HG03108 (cell line): ENCODE data around the gene MEN1.

Experiments
- ATAC-seq: cut with Tn5 transposase; IDR thresholded peaks from one replicate; pipeline ENCODE4 v1.9.1; 2021; ENCODE audit warnings: moderate library complexity; ENCODE audit not compliant: unreplicated experiment

Gene MEN1

DNA sequence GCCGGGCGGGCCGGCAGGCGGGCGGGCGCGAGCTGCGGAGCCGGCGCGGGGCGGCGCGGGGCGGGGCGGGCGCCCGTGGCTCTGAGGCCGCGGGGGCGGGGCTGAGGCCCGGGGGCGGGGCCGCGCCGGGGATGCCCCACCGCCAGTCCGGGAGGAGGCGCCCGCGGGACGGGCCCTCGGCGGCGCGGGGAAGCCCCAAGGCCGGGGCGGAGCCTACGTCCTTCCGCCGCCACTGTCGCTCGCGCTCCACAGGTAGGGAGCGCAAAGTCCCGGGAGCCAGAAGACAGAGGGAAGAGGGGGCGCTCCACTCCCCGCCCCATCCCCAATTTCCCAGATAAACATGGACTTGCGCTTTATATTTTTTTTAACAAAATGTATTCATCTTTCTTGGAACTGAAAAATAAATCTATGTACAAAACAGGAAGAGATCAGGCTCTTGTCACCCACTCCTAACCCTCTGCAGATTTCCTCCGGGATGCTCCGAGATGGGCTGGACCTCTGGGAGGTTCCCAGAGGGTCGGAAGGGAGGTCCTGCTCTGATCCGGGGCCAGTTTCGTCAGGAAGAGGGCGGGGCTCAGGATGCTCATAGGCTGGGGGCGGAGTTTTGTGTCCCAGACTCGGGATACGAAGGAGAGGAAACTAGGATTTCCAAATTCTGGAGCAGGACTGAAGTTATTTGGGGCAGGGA is 7.0 kb downstream of the MEN1 start, which contains the start of gene MAP4K2:
Gene MAP4K2, minus strand, starts transcription at position 57 of the 688 bp plus-strand sequence. CDS start 65 bp downstream, outside the sequence.
- ATAC-seq = peak; percentile 54

DNA sequence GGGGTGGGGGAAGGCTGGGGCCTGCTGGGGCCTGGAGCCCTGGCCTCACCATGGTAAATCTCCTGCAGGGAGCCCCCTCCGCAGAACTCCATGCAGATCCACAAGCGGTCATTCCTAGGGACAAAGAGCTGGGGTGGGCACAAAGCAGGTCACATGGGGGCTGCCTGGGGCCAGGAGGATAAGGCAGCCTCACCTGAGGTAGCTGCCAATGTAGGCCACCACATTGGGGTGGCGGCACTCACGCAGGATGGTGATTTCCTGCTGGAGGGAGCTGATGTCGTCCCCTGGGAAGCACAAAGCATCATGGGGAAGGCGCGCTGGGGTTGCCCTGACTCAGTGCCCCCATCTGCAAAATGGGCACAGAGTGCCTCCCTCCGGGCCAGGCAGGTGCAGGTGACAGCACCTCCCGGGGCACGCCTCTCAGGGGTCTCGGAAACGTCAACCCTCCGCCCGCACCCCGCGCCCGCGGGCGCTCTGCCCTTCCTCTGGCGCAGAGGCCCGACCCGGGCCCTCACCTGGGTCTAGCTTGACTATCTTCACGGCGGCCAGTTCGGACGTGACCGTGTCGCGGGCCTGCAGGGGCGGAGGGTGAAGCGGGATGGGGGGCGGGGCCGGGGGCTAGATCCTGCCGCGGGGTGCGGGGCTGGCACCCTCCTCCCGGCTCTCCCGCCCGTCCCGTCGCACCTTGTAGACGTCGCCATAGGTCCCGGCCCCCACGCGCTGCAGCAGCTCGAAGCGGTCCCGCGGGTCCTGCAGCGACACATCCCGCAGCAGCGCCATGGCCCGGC is 7.8 kb downstream of the MEN1 start:
- ATAC-seq = peak; percentile 2

DNA sequence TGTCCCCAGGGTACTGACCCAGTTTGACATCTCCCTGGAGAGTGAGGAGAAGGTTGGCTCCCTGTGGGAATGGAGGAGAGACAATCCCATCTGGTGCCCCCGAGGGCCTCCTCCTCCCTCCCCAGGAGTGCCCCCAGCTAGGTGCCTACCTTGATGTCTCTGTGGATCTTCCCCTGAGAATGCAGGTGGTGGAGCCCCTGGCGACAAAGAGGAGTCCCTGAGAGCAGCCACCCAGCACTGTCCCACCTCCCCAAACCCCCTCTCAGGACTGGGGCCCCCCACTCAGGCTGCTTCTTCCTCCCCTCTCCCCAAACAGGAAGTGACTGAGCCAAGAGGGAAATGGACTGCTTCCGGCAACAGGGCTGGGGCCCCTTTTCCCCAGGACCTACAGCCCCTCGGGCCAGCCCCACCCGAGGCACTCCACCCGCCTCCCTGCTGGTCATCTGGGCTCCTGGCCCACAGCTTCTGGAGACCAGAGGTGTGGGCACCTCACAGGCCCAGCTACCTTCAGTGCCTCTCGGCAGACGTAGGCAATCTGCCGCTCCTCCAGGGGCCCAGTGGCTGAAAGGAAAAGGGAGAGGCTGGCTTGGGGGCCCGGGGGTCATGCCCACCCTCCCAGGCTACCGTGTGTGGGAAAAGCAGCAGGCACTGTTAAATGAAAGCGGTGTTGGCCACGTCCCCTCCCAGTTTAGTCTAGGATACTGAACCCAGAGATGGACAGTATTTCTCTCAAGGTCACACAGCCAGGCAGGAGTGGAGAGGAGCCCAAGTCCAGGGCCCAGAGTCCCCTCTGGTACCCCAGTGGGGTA is 8.6 kb downstream of the MEN1 start:
- no peak for ATAC-seq

DNA sequence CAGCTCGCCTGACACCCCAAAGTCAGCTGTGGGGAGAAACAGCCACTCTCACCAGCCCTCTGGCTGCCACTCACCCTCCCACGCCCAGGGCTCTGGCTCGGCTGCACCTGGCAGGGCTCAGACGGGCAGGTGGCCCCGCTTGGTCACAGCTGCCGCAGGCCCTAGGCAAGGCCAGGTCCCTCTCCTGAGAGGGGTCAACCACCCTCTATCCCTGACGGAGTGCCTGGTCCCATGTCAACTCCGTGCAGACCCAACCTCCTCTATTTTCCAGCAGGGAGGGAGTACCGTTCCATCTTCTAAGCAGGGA is 9.2 kb downstream of the MEN1 start:
- ATAC-seq = no peak

DNA sequence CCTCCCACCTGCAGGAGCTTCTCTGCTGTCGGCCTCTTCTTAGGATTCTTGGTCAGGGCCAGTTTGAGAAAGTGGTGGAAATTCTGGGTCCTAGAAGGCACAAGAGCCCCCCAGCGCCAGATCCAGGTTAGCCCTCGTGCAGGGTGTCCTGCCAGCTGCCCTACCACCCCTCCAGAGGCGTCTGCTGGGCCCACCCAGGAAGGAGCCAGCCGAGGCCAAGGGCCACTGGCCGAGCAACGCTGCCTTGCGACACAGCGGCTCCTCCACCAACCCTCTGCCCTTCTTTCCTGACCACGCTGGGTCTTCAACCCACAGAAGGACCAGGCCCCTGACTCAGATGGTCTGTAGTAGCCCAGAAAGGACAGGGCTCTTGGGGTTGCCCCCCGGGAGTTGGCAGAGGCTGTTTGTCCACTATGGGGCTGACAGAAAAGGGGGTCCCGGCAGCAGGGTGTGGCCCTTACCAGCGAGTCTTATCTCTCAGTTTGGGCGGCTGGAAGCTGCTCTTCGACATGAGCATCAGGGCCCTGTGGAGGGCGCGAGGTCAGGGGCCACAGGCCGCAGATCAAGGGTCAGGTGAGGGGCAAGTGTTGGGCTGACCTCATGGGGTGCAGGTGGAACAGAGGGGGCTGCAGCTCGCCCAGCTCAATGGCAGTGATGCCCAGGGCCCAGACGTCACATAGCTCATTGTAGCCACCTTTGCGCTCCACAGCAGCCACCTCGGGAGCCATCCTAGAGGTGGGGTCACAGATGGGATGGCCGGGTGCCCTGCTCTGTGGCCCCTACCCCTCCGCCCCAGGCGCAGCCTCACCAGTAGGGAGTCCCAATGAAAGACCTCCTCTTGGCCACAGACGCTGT is 9.8 kb downstream of the MEN1 start:
- no peak for ATAC-seq

DNA sequence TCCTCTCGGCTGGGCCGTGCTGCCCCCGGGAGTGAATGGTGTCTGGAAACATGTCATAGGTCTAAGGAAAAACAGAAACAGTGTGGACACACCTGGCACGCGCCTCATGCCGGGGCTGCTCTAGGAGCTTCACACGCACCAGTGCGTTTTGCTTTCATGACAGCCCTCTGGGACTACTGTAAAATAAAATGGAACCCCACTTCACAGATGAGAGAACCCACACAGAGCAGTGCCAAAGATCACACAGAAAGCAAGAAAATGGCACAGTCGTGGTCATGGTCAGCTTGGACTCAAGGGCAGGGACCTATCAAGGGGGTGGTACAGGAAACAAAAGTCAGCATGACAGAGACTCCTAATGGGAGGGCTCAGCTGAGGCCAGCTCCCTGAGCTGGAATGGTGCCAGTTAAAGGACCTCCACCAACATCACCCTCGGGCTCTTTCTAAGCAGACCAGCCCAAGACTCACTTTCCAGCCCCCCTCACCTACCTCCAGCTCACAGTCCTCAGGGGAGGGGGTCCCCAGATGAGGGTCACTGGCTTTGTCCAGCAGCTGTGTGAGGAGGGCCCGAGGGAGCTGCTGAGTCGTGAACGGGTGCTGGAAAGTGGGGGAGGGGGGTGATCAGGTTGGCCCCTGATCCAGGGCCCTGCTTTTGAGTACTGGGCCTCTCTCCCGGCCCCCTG is 10.6 kb downstream of the MEN1 start:
- ATAC-seq = peak; percentile 31

DNA sequence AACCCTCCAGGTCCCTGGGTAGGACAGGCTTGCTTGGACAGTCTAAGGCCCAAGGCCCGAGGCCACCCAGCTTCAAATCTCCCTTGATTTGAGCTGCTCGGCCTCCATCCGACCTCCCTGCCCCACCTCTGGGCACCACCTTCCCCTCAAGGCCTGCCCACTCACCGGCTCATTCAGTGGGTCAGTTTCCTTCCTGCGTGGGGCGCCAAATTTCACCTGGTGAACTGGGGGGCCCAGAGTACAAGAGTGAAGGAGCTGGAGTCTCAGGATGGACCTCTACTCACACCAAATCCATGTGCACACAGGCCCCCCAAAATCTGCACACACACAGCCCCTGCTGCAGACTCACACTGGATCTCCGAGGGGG is 11.1 kb downstream of the MEN1 start:
- no peak for ATAC-seq

DNA sequence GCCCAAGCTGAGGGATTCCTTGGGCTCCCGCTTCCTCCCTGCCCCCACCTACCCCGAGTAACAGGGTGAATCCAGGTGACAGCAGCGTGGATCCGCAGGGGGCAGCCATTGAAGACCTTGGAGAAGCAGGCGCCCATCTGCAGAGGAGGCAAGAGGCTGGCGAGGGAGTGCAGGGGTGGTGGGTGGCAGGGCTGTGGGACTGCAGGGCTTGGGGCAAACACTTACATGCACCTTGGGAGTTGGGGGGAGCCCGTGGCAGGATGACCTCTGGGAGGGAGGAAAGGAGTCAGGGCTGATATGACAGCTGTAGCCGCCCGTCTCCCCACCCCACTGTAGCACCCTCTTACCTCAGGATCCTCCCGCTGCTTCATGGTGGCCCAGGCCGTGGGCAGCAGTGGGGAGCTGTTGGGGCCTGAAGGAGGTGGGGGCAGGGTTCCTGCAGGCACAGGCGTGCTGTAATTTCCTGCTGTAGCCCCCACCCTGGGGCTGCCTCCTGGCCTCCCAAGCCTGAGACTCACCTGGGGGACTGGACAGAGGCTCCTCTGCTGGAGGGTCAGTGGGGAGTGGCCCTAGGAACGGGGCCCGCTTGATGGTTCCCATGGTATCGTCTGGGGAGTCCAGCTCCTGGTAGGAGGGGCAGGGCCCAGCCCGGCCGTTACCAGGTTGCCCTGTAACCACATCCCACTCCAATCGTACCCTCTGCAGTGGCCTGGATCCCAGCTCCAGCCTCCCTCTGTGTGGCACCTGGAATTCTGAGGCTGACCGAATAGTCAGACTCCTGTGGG is 13.4 kb downstream of the MEN1 start:
- ATAC-seq = no peak

DNA sequence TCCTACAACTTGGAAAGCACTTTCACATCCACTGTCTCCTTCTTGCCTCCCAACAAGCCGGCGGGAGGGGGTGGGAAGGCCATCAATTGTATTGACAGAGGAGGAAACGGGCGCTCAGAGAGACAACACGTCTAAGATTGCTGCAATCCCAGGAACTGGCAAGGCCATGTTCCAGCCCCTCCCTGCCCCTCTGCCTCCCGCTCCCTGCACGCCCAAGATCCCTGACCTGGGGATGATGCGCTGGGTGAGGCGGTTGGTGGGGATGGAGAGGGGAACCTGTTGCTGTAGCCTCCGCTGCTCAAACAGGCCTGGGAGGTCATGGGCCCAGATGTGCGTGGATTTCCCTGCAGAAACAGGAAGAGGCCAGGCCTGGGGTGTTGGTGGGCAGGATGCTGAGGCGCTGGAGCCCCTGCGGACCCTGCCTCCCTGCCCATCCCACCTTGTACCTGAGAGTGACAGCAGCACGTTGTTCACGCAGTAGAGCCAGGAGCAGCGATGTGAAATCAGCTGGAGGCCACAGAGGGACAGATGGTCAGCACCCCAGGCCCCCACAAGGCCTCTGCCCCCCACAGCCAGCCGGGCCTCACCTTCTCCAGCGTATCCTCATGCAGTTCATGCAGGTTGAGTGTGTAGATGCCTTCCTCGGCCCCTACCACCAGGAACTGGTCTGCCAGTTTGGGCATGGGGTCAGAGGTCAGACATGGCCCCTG is 14.1 kb downstream of the MEN1 start:
- ATAC-seq = no peak

DNA sequence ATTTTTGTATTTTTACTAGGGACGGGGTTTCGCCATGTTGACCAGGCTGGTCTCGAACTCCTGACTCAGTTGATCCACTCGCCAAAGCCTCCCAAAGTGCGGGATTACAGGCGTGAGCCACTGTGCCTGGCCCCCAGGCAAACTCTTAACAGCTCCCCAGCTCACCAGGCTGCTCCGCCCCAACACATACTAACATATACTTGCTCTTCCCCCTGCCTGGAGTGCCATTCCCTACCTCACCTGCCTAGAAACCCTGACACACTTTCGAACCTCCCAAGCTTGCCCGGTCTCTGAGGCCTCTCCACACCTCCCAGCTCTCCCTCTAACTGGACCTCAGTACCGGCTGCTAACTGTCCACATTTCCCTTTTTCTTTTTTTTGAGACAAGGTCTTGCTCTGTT is 15.8 kb downstream of the MEN1 start:
- no peak for ATAC-seq

DNA sequence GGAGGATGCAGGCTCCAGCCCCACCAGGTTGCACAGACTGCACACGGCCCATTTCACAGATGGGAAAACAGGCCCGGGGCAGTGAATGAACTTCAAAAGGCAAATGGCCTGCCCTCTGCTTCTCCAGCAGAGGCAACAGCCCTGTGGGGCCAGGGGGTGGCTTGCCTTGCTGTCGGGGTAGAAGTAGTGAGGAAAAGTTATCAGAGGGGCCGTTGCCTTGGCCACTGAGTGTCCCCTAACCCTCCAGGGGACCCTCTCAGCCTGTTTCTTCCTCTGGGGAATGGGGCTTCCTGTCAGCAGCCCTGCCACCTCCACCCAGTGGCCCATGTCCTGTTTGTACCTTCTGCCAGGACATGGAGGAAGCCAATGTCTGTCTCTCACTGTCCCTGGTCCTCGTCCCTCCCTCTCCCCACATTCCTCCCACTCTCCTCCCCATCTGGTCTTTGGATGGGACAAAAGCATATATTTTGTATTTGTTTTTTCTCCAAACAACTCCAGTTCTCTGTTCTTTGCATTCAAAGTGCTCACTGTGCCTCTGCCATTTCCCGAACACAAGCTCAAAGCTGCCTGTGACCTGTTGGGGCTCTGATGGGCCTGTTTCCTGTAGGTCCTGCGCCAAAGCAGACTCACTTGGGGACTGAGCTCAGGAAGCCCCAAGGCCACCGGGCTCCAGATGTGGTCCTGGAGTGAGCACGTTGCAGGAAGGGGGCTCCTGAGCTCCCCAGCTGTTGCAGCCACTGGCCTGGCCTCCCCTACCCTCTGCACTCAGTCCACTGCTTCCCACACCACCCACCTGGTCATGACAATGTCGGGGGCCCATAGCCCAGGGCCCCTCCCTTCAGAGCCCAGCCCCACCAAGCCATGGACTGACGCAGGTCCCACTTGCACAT is 16.8 kb downstream of the MEN1 start:
- ATAC-seq = no peak

DNA sequence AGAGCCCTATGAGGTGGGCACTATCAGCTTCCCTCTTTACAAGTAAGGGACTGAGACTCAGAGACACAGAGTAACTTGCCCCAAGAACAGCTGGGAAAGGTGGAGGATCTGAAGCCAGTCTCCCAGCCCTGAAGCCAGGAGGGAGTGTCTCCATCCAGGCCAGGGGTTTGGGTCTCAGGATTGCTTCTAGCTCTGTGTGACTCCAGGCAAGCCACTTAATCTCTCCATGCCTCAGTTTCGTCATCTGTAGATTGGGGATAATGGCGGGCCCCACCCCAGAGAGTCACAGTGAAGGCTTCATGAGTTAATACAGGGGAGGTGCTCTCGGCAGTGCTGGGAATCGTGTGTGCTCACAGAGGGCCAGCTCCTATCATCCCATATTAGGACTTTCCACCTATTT is 17.9 kb downstream of the MEN1 start:
- ATAC-seq = no peak

DNA sequence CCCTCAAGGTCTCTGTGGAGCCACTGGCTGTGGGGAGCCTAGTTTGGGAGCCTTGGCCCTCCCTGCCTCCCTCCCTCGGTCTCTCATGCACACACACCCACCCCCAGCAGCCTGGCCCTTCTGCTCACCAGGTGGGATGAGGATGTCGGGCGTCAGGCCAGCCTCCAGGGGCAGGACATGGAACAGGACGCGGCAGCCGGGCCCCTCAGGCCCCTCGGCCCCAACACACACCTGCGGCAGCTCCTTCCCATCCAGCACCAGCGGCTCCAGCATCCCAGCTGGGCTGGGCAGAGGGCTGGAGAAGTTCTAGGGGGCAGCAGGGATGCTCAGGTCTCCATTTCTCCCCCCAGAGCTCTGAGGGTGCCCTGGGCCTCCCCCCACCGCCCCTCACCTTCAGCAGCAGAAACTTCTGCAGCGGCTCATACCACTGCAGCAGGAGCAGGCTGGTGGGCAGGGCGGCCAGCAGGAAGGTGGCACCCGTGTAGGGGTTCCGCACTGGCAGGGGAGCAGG is 18.5 kb downstream of the MEN1 start:
- ATAC-seq = no peak

DNA sequence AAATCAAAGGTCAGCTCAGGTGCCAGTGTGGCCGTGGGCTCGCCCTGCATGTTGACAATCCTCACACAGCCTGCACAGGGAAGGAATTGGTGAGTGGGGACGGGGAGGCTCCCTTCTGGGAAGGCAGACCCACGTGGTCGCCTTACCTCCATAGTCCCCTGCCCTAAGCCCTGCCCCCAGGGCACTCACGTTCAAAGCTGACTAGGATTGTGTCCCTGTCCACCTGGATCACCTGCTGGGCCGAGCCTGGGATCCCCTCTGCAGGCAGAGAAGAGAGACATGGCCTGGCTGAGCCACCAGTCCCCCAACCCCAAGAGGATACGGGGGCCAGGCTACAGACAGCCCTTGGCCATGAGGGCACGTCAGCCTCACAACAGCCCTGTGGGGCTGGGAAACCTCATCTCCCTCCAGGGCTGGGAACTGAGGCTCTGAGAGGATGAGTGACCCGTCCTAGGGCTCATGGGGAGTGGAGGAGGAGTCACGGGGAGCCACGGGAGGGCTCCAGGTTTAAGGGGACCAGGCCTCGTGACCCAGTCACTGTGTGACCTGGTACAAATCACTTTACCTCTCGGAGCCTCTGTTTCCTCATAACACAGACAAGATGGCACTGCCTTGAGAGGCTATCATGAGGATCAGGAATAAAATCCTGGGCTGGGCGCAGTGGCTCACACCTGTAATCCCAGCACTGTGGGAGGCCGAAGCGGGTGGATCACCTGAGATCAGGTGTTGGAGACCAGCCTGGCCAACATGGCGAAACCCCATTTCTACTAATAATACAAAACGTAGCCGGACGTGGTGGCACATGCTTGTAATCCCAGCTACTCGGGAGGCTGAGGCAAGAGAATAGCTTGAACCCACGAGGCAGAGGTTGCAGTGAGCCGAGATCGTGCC is 19.9 kb downstream of the MEN1 start:
- ATAC-seq = no peak

DNA sequence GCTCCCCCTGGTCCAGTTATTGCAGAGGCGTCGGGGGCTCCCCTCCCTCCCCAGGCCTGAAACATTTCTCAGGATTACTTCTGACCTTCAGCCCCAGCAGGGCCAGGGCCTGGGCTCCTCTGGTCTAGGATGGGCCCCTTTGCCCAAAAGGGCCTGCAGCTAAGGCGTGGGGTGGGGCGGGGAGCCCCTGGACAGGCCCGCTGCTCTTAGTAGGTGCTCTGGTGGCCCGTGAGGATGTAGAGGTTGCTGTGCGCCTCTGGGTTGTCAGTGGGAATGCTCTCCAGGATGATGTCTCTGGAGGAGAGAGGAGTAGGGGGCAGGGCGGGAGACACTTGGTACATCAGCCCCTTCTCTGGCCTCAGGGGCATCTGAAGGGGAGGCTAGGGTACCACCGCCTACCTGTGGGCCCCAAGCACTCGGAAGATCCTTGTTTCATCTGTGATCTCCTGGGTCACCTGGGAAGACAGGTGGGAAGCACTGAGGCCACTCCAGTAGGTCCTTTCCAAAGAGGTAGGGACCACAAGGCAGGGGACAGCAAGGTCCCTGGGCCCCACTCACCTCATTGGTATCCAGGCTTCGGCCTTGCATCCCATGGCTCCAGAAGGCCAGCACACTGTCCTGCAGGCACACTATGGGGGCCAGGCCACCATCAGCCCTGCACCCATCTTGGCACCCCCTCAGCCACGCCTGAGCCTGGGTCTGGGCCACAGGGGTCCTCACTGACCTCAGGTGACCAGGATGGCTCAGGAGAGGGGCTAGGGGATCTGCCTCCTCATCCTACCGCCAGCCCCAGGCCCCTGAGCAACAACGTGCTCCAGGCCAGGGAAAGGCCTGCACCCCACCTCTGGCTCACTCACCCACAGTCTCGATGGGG is 20.8 kb downstream of the MEN1 start:
- ATAC-seq = no peak
